Stimulated activated CD8-positive, alpha-beta memory T cell treated with anti-CD3 and anti-CD28 coated beads, Interleukin-15, amount 100 ng/mL, for 4 hours (primary cell): ENCODE measurements around the gene AMBRA1.
"Not testable (repeated sequence)": the region's sequence is repeated elsewhere in the genome, so short reads cannot be mapped to it uniquely, and the experiment has no call there.

Experiments used
- DNase-seq, 2 donors: peaks; one replicate each; pipeline ENCODE4 v3.0.0-alpha.2; 2020; ENCODE audit warnings: low read depth in 2 of 2

The AMBRA1 gene

DNA sequence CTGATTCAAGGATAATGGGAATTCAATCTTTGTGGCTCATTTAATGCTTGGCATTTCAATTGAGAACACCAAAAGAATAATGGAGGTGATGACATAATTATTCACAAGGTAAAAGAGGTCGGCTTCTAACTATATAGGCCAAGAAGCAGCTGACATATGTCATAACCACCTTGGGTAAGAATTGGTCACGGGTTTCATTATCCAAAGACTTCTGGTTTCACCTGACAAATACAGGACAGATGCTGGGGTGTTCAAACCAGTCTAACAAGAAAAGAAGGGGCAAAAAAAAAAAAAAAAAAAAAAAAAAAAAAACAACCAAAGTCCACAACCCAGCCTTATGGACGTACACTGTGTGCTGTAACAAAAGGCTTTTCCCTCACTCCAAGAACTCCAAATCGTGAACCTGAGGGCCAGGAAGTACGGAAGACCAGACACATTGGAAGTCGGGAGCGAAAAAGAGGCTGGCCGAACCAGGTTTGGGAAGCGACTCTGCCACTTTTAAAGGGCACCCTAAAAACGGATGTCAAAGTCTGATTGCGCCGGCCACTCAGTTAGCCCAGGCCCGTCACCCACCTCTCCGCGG is 22.8 kb upstream of the AMBRA1 start:
- DNase-seq: no peak

DNA sequence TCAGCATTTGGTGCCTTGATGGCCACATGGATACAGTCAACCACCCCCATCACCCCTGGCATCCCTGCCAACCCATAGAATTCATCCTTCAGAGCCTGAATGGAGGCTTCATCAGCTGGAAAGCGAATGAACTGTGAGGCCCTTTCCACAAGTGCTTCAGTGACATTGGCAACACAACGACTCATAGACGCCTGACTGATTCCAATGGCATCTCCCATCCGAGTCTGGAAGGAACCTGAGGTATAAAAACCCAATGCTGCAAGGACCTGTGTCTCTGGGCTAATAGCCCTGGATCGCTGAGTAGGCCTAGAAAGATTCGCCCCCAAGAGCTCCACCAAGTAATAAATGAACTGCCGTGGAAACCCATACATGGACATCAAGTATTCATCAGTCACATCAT is 21.9 kb upstream of the AMBRA1 start:
- no peak for DNase-seq

DNA sequence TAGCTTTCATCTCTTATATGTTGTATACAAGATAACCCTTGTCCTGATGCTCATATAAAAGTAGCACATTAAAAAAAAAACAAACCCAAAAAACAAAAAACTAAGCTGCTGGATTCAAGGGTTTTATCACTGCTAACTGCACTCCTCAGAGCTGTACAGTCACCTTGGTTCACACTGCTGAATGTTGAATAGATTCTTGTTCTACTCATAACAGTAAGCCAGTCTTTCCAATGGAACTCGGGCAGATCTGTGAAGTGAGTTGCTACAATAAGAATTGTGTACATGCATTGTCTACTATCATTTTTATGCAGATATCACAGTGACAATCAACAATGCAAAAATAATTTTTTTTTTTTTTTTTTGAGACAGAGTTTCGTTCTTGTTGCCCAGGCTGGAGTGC is 18.5 kb upstream of the AMBRA1 start:
- no peak for DNase-seq

DNA sequence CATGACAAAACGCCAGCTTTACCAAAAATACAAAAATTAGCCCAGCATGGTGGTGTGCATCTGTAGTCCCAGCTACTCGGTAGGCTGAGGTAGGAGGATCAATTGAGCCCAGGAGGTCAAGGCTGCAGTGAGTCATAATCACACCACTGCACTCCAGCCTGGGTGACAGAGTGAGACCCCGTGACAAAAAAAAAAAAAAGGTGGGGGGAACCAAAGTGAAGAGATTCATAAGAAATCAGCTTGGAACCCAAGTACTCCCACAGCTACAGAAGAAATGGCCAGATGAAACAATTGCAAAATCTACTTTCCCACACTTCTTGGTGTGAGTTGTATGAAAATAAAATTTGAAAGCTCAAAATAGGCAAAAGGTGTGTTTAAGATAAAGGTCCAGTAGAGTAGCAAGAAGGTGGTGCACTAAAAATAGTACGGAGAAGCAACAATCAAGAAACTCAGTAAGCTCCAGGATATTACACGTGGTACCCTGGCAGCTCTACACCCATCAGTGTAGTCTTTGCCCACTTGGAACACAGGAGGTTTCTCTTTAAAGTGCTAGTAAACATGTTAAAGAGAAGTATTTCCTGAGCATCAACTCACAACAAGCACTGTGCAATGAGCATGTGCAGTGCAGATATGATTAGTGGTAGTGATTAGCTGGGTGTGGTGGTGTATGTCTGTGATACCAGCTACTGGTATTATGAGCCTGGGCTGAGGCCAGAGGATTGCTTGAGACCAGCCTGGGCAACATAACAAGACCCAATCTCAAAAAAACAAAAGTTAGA is 17.9 kb upstream of the AMBRA1 start:
- DNase-seq: no peak

DNA sequence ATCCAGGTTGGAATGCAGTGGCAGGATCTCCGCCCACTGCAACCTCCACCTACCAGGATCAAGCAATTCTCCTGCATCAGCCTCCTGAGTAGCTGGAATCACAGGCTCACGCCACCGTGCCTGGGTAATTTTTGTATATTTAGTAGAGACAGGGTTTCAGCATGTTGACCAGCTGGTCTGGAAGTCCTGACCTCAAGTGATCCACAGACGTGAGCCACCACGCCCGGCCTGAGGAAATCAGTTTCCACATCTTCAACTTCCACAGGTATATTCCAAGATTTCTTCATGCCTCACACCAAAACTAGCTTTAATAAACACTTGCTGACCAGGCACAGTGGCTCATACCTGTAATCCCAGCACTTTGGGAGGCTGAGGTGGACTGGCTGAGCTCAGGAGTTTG is 15.6 kb upstream of the AMBRA1 start:
- DNase-seq: no peak

DNA sequence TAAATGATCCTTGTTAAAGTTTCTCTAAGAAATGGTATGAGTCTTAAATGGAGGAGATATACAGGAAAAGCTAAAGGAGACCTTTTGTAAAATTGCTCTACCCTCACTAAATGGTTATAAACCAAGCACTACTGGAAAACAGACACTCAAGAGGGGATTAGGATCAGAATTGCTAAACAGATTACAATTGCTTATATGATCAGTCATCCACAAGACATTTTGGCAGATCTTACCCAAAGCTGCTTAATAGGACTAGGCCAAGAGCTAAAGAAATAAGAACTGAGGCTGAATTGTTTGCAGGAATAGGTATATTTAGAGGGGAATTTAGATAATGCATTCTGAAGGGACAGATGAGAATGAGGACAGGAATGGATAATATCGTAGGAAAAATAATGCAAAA is 13.7 kb upstream of the AMBRA1 start:
- DNase-seq: no peak

DNA sequence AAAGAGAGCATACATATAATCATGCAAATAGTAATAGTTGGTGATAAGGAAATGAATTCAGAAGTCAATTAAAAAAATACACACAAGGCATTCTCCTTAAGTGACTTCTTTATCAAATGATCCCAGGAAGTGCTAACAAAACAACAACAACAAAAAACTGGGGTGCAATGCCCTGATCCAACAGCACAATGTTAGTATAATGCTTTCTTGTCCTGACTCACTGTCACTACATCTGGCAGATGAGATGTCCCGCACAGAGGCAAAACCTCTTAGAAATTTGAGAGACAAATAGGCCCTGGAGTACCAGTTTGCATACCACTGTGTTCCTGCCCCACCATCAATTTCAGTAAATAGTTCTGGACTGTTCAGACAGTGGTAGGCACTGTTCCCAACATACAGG is 11.0 kb upstream of the AMBRA1 start:
- DNase-seq: no peak

DNA sequence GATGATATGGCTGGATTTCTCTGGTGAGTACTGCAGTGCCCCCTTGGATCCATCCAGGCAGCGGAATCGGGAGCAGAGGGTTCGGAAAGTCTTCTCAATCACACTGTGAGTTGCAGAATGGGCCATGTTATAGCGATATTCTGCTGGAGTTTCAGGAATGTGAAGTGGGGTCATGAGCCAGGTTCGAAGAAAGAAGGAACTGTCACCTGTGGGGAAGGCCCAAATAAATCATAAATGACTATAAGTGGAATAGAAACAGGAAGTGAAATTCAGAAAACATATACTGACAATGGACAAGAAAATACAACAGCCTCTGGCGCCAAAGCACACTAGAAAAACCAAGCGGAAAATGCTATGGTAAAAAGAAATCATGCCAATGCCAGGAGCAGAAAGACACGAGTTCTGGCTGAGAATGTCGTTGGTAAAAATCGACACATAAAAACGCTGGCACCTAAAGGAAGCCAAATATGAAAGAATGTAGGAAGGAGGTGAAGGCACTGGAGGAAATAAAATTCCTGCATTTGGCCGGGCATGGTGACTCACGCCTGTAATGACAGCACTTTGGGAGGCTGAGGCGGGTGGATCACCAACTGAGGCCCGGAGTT is 10.0 kb upstream of the AMBRA1 start:
- no peak for DNase-seq

DNA sequence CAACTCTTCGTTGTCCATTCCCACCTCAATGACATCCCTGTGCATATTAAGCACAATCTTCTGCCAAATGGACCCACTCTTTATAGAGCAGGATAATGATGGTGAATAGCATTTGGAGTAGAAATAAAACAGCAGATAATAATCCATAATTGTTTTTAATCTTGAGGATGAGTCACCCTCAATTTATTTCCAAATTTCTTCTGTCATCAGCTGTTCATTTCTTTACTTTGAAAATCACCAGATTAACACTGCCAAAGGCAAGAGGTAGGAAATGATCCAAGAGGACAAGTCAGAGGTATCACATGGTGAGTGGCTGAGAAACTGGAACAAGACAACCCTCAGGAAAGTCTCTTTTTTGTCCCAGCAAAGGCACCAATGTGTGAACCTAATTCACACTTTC is 7.3 kb upstream of the AMBRA1 start:
- DNase-seq: no peak

DNA sequence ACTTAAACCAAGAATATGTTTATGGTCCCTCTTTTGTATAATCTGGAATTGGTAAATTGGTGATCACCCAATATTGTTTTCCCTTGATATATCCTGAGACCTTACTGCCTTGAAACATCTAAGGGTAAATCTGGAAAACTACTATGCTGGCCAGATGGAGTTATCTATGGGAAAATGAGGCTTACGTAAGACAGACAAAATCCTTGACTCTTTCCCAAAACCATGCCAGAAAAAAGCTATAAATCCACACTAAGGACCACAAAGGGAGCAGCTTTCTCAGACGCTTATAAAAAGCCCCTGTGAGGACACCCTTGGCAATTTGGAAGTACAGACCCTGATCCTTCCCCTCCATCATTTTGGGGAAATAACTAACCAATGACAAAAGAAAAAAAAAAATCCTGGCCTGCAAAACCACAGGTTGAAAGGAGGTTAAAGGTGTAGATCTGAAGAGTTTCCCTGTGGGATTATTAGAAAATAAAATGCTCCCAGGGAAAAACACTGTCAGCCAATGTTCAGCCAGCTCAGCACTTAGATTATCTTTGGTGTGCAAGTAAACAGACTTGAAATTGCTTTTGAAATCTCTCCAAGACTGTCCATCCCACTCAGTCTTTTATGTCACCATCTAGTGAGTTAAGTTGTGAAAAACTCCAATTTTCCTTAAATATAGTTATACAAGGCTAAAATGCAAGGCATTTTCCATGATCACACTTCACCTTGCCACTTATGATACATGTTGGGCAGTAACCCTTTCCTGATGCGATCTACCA is 6.6 kb upstream of the AMBRA1 start:
- no peak for DNase-seq

DNA sequence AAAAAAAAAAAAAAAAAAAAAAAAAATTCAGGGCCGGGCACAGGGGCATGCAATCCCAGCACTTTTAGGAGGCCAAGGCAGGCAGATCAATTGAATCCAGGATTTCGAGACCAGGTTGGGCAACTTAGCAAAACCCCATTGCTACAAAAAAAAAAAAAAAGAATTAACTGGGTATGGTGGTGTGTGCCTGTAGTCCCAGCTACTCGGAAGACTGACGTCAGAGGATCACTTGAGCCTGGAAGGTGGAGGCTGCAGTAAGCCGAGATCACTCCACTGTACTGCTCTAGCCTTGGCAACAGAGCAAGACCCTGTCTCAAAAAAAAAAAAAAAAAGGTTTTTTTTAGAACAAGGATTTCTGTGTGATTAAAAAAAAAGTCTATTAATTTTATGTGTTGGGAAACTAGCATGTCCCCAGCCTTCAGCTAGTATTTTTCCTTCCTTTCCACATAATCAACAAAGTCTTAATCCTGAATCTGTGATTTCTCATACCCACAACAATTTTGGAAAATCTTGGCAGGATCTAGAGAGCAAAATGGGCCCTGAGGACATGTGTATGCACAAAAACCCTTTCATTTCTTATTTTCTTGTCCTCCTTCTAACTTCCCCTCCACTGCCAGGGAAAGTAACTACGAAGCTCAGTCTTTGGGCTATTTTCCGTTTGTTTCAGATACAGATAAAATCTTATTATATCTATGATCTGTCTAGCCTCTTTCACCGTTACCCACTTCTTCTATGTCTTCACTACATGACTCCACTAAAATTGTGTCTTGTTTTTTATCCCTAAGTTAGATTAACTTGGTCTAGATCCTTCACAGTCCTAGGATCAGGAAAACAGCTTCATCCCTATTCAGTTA is 5.7 kb upstream of the AMBRA1 start:
- no peak for DNase-seq

DNA sequence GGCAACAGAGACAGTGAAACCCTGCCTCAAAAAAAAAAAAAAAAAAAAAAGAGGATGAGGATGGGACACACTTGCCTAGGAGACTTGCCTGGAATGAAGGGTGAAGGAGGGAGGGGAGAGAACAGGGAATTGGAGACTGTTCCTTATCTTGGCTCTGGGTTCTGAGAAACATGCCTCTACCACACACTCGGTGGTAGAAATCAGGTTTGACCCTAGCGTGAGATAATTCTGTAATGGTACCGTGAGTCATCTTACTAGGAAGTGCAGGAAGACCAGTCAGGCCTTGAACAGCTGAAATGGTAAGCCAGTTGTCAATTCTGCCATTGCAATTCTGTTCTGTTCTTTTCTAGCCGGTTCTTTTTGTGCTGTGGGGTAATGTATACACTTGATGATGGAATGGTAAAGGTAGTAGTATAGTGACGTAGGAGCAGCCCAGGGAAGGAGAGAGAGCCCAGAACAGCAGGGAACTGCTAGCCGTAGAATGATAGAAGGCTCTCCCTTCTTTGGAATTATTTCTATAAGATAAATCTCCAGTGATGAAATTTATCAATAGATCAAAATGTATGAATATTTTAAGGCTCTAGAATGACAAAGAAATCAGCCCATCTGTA is 3.9 kb upstream of the AMBRA1 start:
- DNase-seq: no peak

DNA sequence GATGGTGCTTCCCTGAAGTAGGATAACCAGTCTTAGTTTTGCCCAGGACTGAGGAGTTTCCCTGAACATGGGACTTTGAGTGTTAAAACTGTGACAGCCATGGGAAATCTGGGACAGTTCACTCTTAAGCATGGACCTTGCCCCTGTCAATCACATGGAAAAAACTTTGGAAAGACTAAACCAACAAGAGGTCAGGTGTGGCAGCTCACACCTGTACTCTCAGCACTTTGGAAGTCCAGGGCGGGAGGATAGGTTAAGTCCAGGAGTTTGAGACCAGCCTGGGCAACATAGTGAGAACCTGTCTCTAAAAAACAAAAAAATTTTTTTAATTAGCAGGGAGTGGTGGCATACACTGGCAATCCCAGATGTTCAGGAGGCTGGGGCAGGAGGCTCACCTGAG is 3.3 kb upstream of the AMBRA1 start:
- DNase-seq: no peak

DNA sequence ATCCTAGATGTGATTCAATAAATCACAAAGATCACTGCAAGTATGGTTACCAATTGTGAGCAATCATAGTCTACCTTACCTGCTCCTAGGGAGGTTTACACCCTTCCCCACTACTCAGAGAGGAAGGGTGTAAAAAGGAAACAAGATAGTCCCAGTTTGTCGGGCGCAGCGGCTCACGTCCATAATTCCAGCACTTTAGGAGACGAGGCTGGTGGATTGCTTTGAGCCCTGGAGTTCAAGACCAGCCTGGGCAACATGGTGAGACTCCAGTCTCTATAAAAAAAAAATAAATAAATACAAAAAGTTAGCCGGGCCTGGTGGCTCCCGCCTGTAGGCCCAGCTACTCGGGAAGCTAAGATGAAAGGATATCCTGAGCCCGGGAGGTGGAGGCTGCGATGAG is 962 bp upstream of the AMBRA1 start:
- DNase-seq: no peak

DNA sequence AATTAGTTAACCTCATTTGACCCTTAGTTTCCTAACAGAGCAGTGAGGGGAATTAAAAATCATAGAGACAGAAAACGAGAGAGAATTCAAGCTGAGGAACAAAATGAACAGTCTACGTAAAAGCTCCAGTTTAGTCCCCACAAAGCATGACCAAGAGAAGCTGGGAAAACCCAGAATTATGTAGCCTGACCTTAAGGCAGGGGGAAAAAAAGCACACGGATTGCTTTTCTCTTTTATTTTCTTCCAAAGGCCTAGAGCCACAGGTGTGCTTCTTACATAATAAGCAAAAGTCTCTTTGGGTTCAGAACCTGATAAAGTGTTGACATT is 514 bp upstream of the AMBRA1 start:
- DNase-seq: no peak

DNA sequence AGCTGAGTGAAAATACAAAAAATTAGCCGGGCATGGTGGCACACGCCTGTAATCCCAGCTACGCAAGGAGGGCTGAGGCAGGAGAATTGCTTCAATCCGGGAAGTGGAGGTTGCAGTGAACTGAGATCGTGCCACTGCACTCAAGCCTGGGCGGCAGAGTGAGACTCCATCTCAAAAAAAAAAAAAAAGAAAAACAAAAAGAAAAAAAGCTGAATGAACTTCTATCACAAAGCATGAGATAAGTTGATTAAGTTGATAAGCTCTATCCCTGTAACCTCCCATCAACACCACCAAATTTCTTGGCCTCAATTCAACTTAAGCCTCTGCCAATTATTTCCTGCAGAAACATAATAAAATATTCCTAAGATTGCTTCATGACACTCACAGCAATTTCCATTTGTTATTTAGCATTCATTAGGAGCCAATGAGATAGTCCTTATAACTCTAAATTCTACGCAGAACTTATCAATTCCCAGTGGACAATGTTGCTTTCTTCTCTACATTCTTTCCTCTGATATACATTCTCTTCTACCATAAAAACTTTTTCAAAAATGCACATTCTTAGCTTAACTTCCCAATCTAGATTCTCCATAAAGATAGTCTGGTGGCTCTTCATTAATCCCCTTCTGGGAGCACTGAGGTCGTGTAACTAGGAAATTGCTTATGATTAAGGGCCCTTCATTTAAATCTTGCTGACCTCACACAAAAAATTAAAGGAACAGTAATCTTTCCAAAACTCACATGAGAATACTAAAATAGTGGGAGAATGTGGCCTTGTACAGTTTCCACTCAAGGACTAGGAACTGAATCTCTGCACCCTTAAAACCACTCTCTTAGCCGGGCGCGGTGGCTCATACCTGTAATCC is 2.9 kb downstream of the AMBRA1 start:
- DNase-seq: no peak

DNA sequence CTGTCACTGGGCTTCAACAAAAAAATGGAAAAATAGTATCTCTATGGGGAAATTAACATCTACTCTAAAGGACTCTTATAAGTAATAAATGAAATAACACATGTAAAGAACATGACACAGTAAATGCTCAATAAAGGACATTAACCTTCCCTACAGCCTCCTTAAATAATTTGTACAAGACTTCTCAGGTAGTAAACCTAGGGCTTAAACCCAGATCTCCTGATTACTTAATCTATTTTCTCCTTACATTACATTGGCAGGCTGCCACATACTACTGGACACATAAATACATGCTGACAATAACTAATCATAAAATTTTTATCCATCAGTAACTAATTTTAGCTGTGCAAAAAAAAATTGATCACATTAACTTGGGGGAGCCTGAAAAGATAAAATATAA is 4.9 kb downstream of the AMBRA1 start:
- no peak for DNase-seq

DNA sequence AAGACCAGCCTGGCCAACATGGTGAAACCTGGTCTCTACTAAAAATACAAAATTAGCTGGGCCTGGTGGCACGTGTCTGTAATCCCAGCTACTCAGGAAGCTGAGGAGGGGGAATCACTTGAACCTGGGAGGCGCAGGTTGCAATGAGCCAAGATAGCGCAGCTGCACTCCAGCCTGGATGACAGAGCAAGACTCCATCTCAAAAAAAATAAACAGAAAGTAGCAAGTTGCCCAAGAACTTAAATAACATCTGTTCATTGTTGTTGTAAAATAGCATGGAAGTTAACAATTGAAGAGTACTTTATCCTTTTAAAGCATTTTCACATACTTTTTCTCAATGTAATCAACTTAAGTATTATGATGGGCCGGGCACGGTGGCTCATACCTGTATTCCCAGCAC is 5.7 kb downstream of the AMBRA1 start:
- no peak for DNase-seq

DNA sequence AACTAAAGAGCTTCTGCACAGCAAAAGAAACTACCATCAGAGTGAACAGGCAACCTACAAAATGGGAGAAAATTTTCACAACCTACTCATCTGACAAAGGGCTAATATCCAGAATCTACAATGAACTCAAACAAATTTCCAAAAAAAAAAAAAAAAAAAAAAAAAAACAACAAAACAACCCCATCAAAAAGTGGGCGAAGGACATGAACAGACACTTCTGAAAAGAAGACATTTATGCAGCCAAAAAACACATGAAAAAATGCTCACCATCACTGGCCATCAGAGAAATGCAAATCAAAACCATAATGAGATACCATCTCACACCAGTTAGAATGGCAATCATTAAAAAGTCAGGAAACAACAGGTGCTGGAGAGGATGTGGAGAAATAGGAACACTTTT is 10.3 kb downstream of the AMBRA1 start:
- DNase-seq: not testable (repeated sequence)

DNA sequence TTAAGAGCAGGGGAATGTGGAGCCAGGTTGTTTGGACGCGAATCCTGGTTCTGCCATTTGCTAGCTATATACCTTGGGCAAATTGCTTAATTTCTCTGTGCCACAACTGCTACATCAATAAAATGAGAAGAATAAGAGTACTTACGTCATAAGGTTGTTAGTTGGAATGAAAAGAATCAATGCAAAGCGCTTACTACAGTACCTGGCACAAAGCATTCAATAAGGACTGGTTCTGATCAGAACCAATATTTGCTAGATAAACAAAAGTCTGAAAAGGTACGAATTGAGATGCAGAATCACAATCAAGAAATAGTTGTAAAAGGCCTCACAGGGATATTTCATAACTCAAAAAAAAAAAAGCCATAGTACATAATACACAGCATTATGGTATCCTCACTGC is 11.2 kb downstream of the AMBRA1 start:
- no peak for DNase-seq

DNA sequence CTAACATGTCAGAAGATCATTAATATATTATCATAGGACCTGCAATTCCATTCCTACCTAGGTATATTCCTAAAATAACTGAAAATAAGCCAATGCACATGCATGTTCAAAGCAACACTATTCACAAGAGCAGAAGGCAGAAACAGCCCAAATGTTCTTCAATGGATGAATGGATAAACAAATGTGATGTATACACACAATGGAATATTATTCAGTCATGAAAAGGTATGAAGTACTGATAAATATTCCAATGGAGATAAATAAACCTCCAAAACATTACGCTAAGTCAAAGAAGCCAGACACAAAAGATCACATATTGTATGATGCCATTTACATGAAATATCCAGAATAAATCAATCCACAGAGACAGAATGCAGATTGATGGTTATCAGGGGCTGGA is 16.8 kb downstream of the AMBRA1 start:
- DNase-seq: no peak
